HEK293T (cell line): Measurements from ENCODE around the gene FGF7.

ENCODE experiments used
- ARNT ChIP-seq: fragments of 450-650 bp; IDR thresholded peaks from 2 replicates; pipeline ENCODE4 v1.6.1; 2017; ENCODE audit warnings: mild to moderate bottlenecking
- ELF4 ChIP-seq: fragments of 450-650 bp; IDR thresholded peaks from 2 replicates; pipeline ENCODE4 v1.6.1; 2017; ENCODE audit warnings: antibody characterized with exemption
- FOXA1 ChIP-seq: fragments of 450-650 bp; IDR thresholded peaks from 2 replicates; pipeline ENCODE4 v1.6.1; 2016; ENCODE audit warnings: mild to moderate bottlenecking
- FOXM1 ChIP-seq: fragments of 450-650 bp; IDR thresholded peaks from 2 replicates; pipeline ENCODE4 v1.6.1; 2017; ENCODE audit warnings: mild to moderate bottlenecking, borderline replicate concordance
- L3MBTL2 ChIP-seq: fragments of 450-650 bp; conservative IDR thresholded peaks from 2 replicates; pipeline ENCODE4 v1.6.1; 2016; ENCODE audit warnings: mild to moderate bottlenecking
- LEF1 ChIP-seq: fragments of 450-650 bp; IDR thresholded peaks from 2 replicates; pipeline ENCODE4 v1.6.1; 2017; ENCODE audit warnings: mild to moderate bottlenecking, borderline replicate concordance
- NFRKB ChIP-seq: fragments of 450-650 bp; IDR thresholded peaks from 2 replicates; pipeline ENCODE4 v1.6.1; 2016; ENCODE audit warnings: mild to moderate bottlenecking, moderate library complexity
- SP1 ChIP-seq: fragments of 450-650 bp; IDR thresholded peaks from 2 replicates; pipeline ENCODE4 v1.6.1; 2017
- SUZ12 ChIP-seq: fragments of 450-650 bp; IDR thresholded peaks from 2 replicates; pipeline ENCODE4 v1.6.1; 2016; ENCODE audit warnings: mild to moderate bottlenecking
- ZNF384 ChIP-seq: fragments of 450-650 bp; IDR thresholded peaks from 2 replicates; pipeline ENCODE4 v1.6.1; 2016
- TF ChIP-seq, protein P1 (sequence below): fragments of 450-650 bp; IDR thresholded peaks from 2 replicates; pipeline ENCODE4 v1.6.1; 2016

DNA sequence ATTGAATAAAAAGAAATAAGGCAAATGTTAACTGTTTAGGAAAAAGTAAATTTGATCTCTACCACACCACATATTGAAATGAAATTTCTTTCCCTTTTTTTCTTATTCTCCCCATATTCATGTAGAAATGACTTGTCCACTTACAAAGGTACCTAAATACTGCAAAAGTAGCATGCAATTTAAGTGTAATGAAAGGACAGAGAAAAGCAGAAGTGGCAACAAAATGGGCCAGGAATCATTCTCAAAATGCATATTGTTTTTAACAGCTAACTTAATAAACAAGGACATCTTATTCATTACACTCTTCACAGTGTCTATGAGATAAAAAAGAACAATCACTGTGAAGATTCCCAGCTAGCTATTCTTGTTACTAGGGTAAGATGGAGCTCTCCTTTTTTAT lies 40.6 kb upstream of the FGF7 start:
- TF ChIP-seq ZNF384 (no peak), ARNT (no peak), LEF1 (no peak), L3MBTL2 (no peak), SUZ12 (no peak), SP1 (no peak), FOXA1 (no peak), NFRKB (no peak), ELF4 (no peak), FOXM1 (no peak)
- TF ChIP-seq, protein P1, sequence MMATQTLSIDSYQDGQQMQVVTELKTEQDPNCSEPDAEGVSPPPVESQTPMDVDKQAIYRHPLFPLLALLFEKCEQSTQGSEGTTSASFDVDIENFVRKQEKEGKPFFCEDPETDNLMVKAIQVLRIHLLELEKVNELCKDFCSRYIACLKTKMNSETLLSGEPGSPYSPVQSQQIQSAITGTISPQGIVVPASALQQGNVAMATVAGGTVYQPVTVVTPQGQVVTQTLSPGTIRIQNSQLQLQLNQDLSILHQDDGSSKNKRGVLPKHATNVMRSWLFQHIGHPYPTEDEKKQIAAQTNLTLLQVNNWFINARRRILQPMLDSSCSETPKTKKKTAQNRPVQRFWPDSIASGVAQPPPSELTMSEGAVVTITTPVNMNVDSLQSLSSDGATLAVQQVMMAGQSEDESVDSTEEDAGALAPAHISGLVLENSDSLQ, result no peak
